Measurements from ENCODE around the gene MOB1A. TPM values are rescaled to one million over a fixed set of nuclear protein-coding genes. Genes with fewer than 3 reads are reported as not detected.

MOB1A gene
- total RNA-seq, 1 experiment from 2014 or later: 132 TPM

DNA sequence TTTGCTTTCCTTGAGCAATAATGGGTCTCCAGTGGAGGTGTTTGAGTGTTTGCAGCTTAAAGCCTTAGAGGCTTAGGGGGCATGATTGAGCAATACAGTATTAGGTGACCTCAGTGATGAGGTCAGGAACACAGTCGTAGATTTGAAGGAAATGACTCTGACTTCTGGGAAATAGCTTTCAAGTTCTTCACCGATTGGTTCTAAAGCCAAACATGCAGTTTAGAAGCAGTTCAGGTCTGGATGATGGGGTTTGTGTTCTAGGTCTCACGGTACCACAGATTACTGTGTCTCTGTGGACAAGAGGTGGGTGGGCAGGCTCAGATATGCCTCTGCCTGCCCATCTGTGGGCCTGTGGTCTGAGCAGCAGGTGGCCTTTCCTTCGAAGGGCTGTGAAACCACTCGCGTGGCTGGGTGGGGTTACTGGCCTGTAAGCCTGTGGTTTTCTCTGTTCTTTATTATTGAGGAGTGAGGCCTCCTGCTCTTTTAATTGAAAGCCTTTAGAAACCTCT, 27.6 kb upstream of the MOB1A start:
- no peak for DNase-seq (ENCODE audit: low read depth, low spot score)
- Histone ChIP-seq H3K36me3 (ENCODE audit: control insufficient read depth in 1 of 2, insufficient read depth in 2 of 2, low read length in 2 of 2) (peaks cover 41 to 63% of the 10 kb centered on the region in 2 experiments), H3K79me2 (ENCODE audit: insufficient read depth, low read length) (peaks cover 91% of the 10 kb centered on the region), H3K4me1 (ENCODE audit: control insufficient read depth in 1 of 2, insufficient read depth in 2 of 2, low read length in 2 of 2) (peaks cover 7 to 9% of the 10 kb centered on the region in 2 experiments; a peak in 3 of 4 replicates), H4K20me1 (ENCODE audit: insufficient read depth) (peaks cover 15% of the 10 kb centered on the region; the same call in 1 of the 2 replicates), H3K27ac (ENCODE audit: low read depth, low read length) (peak overlapping the region; percentile 30), H3K9me3 (ENCODE audit: control insufficient read depth in 1 of 2, insufficient read depth in 1 of 2, low read depth in 1 of 2, low read length in 2 of 2) (no peaks in the 10 kb centered on the region), H3K9me2 (ENCODE audit: insufficient read depth) (no peaks in the 10 kb centered on the region), H3K9ac (ENCODE audit: low read length) (no peak overlapping the region), H2AFZ (ENCODE audit: low read depth, low read length, poor library complexity, severe bottlenecking) (no peak overlapping the region), H3K27me3 (ENCODE audit: insufficient read depth, low read length) (no peaks in the 10 kb centered on the region), H3K4me2 (ENCODE audit: low read length) (no peak overlapping the region), H3K4me3 (replicated peaks in 1 of 2; ENCODE audit: low read depth in 1 of 2, low read length in 2 of 2) (no peak overlapping the region)
- CTCF ChIA-PET: no interaction called here
- intact Hi-C loops (cut with micrococcal nuclease): no loop called here
- no TSS peak for BruUV-seq (replicated peaks)
- RAD21 ChIA-PET (ENCODE audit: low non-redundant PET in 1 of 2, low total read pairs in 2 of 2, uncharacterized antibody in 2 of 2, unreplicated experiment in 2 of 2): no interaction called here
- POLR2A ChIA-PET: no interaction called here
- no peak for ATAC-seq
- TF ChIP-seq POLR2A (IDR thresholded peaks at IDR 0.05; ENCODE audit: borderline replicate concordance, extremely low read depth, insufficient read depth, insufficient read length) (no peak), CEBPB (IDR thresholded peaks at IDR 0.05; ENCODE audit: low read depth) (0 out of 2 replicates have a peak, but pooled peaks have one; percentile 38)

DNA sequence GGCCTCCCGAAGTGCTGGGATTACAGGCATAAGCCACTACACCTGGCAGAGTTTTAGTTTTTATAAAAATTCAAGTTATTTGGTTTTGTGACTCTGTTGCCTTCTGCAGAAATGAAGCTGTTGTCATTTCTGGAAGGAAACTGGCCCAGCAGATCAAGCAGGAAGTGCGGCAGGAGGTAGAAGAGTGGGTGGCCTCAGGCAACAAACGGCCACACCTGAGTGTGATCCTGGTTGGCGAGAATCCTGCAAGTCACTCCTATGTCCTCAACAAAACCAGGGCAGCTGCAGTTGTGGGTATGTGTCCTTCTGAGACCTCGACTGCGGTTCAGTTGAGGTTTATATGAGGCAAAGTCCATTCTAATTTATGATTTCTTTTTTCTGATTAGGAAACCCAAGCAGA, 26.9 kb upstream of the MOB1A start:
- Histone ChIP-seq H3K27ac (ENCODE audit: low read depth, low read length) (peak overlapping the region; percentile 30; the same call in 1 of the 2 replicates), H3K9me2 (ENCODE audit: insufficient read depth) (no peaks in the 10 kb centered on the region), H3K79me2 (ENCODE audit: insufficient read depth, low read length) (peaks cover 94% of the 10 kb centered on the region), H3K4me2 (ENCODE audit: low read length) (no peak overlapping the region), H3K9me3 (ENCODE audit: control insufficient read depth in 1 of 2, insufficient read depth in 1 of 2, low read depth in 1 of 2, low read length in 2 of 2) (no peaks in the 10 kb centered on the region), H2AFZ (ENCODE audit: low read depth, low read length, poor library complexity, severe bottlenecking) (no peak overlapping the region), H3K4me1 (ENCODE audit: control insufficient read depth in 1 of 2, insufficient read depth in 2 of 2, low read length in 2 of 2) (peaks cover 10 to 11% of the 10 kb centered on the region in 2 experiments; a peak in 3 of 4 replicates), H3K36me3 (ENCODE audit: control insufficient read depth in 1 of 2, insufficient read depth in 2 of 2, low read length in 2 of 2) (peaks cover 39 to 56% of the 10 kb centered on the region in 2 experiments), H3K27me3 (ENCODE audit: insufficient read depth, low read length) (no peaks in the 10 kb centered on the region), H3K9ac (ENCODE audit: low read length) (no peak overlapping the region), H4K20me1 (ENCODE audit: insufficient read depth) (peaks cover 19% of the 10 kb centered on the region; the same call in 1 of the 2 replicates), H3K4me3 (replicated peaks in 1 of 2; ENCODE audit: low read depth in 1 of 2, low read length in 2 of 2) (no peak overlapping the region)
- RAD21 ChIA-PET (ENCODE audit: low non-redundant PET in 1 of 2, low total read pairs in 2 of 2, uncharacterized antibody in 2 of 2, unreplicated experiment in 2 of 2): no interaction called here
- CTCF ChIA-PET: no interaction called here
- ATAC-seq: no peak
- intact Hi-C loops (cut with micrococcal nuclease): no loop called here
- POLR2A ChIA-PET: no interaction called here
- BruUV-seq (replicated peaks): no TSS peak
- no peak for DNase-seq (ENCODE audit: low read depth, low spot score)
- no peak for TF ChIP-seq ZNF274 (IDR thresholded peaks at IDR 0.05; ENCODE audit: low read depth, low read length)
- no peak for TF ChIP-seq EZH2phosphoT487 (IDR thresholded peaks at IDR 0.05; ENCODE audit: borderline replicate concordance)
- no peak for TF ChIP-seq ZFX (IDR thresholded peaks at IDR 0.05)
- no peak for TF ChIP-seq YY1 (IDR thresholded peaks at IDR 0.05; ENCODE audit: extremely low read depth, insufficient replicate concordance, low read depth, low read length)
- TF ChIP-seq, protein P1, sequence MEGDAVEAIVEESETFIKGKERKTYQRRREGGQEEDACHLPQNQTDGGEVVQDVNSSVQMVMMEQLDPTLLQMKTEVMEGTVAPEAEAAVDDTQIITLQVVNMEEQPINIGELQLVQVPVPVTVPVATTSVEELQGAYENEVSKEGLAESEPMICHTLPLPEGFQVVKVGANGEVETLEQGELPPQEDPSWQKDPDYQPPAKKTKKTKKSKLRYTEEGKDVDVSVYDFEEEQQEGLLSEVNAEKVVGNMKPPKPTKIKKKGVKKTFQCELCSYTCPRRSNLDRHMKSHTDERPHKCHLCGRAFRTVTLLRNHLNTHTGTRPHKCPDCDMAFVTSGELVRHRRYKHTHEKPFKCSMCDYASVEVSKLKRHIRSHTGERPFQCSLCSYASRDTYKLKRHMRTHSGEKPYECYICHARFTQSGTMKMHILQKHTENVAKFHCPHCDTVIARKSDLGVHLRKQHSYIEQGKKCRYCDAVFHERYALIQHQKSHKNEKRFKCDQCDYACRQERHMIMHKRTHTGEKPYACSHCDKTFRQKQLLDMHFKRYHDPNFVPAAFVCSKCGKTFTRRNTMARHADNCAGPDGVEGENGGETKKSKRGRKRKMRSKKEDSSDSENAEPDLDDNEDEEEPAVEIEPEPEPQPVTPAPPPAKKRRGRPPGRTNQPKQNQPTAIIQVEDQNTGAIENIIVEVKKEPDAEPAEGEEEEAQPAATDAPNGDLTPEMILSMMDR (IDR thresholded peaks at IDR 0.05 in 2 of 3, conservative IDR thresholded peaks at IDR 0.05 in 1 of 3; ENCODE audit: borderline replicate concordance in 1 of 3, insufficient read depth in 1 of 3, low read depth in 2 of 3, low read length in 2 of 3): no peak
- no peak for TF ChIP-seq ELF1 (IDR thresholded peaks at IDR 0.05; ENCODE audit: borderline replicate concordance, low read depth)
- TF ChIP-seq FOSL1 (IDR thresholded peaks at IDR 0.05; ENCODE audit: low read depth): no peak
- no peak for TF ChIP-seq TCF7L2 (IDR thresholded peaks at IDR 0.05; ENCODE audit: borderline replicate concordance, extremely low read depth, insufficient read depth, insufficient read length)
- no peak for TF ChIP-seq SIN3A (IDR thresholded peaks at IDR 0.05; ENCODE audit: low read depth)
- TF ChIP-seq POLR2A (IDR thresholded peaks at IDR 0.05; ENCODE audit: borderline replicate concordance, extremely low read depth, insufficient read depth, insufficient read length): no peak
- TF ChIP-seq JUND (IDR thresholded peaks at IDR 0.05): no peak
- TF ChIP-seq, protein P2, sequence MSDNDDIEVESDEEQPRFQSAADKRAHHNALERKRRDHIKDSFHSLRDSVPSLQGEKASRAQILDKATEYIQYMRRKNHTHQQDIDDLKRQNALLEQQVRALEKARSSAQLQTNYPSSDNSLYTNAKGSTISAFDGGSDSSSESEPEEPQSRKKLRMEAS (IDR thresholded peaks at IDR 0.05): no peak
- TF ChIP-seq EGR1 (IDR thresholded peaks at IDR 0.05; ENCODE audit: low read depth): no peak
- TF ChIP-seq REST (IDR thresholded peaks at IDR 0.05; ENCODE audit: low read depth): no peak
- TF ChIP-seq SRF (IDR thresholded peaks at IDR 0.05; ENCODE audit: low read depth): no peak
